Activated CD4-positive, alpha-beta T cell treated with anti-CD3 and anti-CD28 coated beads for 1 hour (primary cell): ENCODE data around the gene DAZAP1.
"Not testable (repeated sequence)": the region's sequence is repeated elsewhere in the genome, so short reads cannot be mapped to it uniquely, and the experiment has no call there.

Source experiments
- DNase-seq: peaks from one replicate; pipeline ENCODE4 v3.0.0-alpha.2; 2020

DAZAP1 gene

GRCh38 chr19:1474765-1475351, 67.5 kb downstream of the DAZAP1 start:
- no peak for DNase-seq

DNA sequence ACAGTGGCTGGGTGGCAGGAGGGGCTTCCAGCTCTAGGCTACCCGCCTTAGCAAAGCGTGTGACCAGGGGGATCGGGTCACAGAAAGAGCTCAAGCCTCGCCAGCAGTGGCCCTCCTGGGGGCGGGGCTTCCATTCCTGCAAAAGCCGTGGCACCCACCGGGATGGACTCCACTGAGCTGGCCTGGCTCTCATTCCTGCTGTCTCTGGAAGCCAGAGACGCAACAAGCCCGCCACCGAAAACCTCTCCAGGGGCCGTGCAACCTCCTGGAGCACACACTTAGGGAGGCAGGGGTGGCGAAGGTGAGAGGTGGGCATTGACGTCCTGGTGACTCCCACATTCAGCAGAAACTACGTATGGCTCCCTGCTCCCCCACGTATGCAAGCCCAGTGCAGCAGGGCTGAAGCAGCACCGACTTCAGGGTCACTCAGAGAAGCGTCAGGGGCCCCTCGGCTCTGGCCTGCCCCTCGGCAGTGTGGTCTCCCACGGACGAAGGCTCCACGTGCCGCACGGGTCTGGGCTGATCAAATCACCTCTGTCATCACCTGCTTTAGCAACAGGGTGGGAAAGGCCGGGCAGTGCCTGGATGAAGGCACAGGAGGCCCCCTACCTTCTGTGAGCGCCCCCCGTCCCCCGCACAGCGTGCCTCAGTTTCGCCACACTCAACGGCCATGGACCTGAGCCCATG, 68.5 kb downstream of the DAZAP1 start:
- no peak for DNase-seq

DNA sequence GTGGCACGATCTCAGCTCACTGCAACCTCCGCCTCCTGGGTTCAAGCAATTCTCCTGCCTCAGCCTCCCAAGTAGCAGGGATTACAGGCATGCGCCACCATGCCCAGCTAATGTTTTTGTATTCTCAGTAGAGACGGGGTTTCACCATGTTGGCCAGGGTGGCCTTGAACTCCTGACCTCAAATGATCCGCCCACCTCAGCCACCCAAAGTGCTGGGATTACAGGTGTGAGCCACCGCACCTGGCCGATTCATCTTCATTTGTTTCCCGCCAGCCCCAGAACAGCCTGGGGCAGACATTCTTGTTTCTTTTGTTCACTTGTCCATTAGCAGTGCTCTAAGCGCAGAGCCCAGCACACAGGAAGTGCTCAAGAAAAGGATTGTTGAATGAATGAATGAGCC, 69.7 kb downstream of the DAZAP1 start:
- DNase-seq: not testable (repeated sequence)

DNA sequence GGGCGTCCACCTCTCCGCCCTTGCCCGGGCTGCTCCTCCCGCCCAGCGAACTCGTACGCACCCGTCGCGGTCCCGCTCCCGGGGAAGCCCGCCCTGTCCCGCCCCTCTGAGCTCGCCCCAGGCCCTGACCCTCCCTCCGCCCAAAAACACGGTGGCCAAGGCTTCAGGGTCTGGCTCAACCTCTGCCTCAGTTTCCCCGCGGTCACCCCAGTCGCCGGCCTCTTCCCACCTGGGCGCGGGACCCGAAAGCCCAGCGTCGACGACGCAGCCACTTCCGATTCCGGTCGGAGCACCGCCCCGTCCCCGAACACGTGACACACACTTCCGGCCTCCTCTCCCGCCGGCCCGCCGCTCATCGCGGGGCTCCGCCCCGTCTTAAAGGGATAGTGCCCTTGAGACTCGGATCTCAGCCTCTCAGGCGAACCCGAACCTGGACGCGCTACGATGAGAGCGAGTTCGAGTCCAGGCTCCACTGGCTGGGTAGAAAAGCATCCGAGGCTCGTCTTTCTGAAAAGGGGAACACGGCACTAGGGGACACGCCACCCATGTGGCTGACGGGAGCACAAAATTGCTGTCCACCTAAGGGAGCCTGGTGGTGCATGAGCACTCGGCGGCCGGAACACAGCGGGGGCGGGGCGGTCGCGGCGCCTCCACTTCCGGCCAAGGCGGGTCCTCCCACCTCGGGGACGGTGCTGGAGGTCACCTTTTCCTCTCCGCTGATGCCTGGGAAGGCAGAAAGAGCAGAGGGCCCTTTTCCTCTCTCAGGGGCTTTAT, 71.7 kb downstream of the DAZAP1 start, which contains the start of gene C19orf25:
Gene C19orf25 (minus strand): TSS at position 282 of the 774 bp plus-strand sequence. CDS start 312 bp downstream, outside the sequence.
- peak; percentile 87 for DNase-seq

GRCh38 chr19:1481224-1481892, 74.0 kb downstream of the DAZAP1 start:
- no peak for DNase-seq

GRCh38 chr19:1481893-1482360, 74.5 kb downstream of the DAZAP1 start:
- DNase-seq: no peak

DNA sequence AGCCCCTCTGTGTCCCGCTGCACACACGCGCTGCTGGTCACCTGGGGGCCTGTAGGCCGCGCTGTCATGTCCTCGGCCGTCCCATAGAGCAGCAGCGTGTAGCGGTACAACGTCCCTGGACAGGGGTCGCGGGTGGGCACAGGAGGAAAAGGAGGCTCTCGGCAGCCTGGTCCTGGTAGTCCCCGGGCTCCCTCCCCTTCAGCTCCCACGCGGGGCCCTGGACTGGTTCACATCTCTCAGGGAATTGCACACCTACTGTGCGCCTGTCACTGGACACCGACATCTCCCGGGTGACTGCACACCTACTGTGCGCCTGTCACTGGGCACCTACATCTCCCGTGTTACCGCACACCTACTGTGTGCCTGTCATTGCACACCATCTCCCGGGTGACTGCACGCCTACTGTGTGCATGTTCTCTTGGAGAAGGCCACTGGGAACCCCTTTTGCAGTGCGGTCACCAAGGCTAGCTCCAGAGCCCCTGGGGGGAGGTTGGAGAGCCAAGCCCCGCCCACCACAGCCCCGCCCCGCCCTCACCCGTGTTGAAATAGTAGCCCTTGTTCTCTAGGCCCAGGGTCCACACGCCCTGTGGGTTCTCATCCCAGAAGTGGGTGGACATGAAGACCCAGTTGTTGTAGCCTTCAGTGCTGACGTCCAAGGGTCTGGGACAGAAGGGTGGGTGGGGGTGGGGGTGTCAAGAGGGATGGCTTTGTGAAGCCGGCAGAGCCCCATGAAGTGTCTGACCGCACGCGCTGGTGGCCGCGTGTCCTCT, 75.2 kb downstream of the DAZAP1 start:
- no peak for DNase-seq

- no peak for DNase-seq
Observed at GRCh38 chr19:1483131-1483978, 76.0 kb downstream of the DAZAP1 start.

GRCh38 chr19:1483979-1484428, 76.6 kb downstream of the DAZAP1 start:
- DNase-seq: no peak
